ENCODE results near the gene PITRM1.

PITRM1 gene

GRCh38 chr10:3167611-3168330 lies 4.8 kb downstream of the PITRM1 start:
- no peak for DNase-seq (ENCODE audit: low read depth)
- no peak overlapping the region for H3K4me3 ChIP-seq (ENCODE audit: control insufficient read depth, low read depth, low read length)
- no peak for TF ChIP-seq CTCF (IDR thresholded peaks at IDR 0.05; ENCODE audit: control insufficient read depth, insufficient read depth, low read depth, low read length, missing control alignments)

DNA sequence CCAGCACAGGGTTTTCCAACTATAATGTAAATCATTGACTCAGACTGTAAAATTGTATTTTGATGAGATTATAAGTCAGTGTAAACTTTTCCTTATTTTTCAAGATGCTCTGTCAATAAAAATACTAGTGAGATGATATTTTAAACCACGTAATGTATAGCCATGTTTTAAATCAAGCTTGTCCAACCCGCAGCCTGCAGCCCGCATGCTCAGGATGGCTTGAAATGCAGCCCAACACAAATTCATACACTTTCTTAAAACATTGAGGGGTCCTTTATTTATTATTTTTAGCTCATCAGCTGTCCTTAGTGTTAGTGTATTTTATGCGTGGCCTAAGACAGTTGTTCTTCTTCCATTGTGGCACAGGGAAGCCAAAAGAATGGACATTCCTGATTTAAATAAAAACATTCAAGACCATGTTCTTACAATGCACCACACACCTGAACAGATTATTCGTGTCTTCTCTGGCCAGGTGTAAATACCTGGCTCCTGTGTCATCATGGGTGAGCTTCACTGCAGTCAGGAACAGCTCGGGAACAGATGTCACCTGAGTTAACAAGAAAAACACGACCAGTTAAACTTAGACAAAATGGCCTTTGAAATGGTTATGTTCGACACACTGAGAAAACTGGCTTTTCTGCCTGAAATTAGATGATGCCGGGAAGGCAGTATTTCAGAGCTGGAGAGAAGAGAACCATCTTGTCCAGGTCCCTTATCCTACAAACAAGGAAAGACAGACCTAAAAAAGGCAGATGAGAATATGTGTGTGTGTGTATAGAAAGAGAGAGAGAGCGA lies 5.9 kb downstream of the PITRM1 start:
- no peak for DNase-seq (ENCODE audit: low read depth)
- TF ChIP-seq CTCF (IDR thresholded peaks at IDR 0.05; ENCODE audit: control insufficient read depth, insufficient read depth, low read depth, low read length, missing control alignments) = no peak

DNA sequence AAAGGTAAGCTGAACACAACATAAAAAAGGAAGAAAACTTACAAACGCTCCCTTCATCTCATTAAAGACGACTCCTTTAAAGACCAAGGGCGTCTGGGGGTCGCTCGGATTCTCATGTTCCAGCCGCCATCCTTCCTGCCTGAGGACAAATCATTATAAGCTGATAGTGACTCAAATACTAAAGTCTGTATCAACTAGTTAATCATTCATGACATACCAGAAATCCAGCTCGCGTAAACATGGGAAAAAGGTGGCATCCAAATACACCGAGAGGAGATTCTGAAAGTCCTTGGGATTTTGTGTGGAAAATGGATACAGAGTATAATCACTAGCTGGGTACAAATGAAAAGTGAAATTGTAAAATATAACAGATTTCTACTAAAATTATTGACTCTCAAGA lies 7.4 kb downstream of the PITRM1 start:
- no peak for TF ChIP-seq CTCF (IDR thresholded peaks at IDR 0.05; ENCODE audit: control insufficient read depth, insufficient read depth, low read depth, low read length, missing control alignments)
- no peak for DNase-seq (ENCODE audit: low read depth)
- no peak overlapping the region for H3K4me3 ChIP-seq (ENCODE audit: control insufficient read depth, low read depth, low read length)

More for the DNA sequence above, 5.9 kb downstream of the PITRM1 start:
- no peak overlapping the region for H3K4me3 ChIP-seq (ENCODE audit: control insufficient read depth, low read depth, low read length)

DNA sequence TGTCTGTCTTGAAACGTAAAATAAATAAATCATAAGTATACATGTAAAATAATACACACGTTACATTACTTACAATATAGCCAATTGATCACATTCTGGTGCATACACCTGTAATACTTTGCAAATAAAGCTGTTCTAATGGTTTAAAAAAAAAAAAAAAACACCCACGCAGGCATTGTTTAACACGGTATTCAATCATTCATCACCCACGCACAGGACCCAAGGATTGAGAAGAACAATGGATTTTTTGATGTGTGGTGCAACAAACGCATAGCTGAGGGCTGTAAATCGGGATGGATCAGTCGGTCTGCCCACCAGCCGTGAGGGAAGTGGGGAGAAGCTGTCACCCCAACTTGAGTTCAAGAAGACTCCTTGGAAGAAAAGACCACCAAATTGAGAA lies 8.7 kb downstream of the PITRM1 start:
- no peak overlapping the region for H3K4me3 ChIP-seq (ENCODE audit: control insufficient read depth, low read depth, low read length)
- no peak for DNase-seq (ENCODE audit: low read depth)
- no peak for TF ChIP-seq CTCF (IDR thresholded peaks at IDR 0.05; ENCODE audit: control insufficient read depth, insufficient read depth, low read depth, low read length, missing control alignments)

DNA sequence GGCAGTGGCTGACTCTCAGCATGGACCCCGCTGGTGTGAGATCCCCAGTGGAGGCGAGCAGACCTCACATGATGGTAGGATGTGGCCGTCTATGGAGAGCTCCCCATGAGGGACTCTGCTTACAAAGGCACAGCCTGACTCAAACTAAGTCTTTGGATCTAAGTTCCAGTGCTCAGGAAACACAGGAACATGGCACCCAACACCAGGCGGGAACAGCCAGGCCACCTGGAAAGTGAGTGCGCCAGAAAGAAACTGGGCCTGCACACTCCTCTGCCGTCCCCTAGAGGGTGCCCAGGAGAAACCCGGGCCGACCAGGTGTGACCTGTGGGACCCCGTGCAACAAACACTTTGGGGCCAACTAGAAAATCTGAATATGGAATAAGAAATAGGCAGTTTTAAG lies 10.0 kb downstream of the PITRM1 start:
- peak; percentile 32 for TF ChIP-seq CTCF (IDR thresholded peaks at IDR 0.05; ENCODE audit: control insufficient read depth, insufficient read depth, low read depth, low read length, missing control alignments)
- no peak overlapping the region for H3K4me3 ChIP-seq (ENCODE audit: control insufficient read depth, low read depth, low read length)
- DNase-seq (ENCODE audit: low read depth) = no peak

- H3K4me3 ChIP-seq (ENCODE audit: control insufficient read depth, low read depth, low read length) = no peak overlapping the region
- TF ChIP-seq CTCF (IDR thresholded peaks at IDR 0.05; ENCODE audit: control insufficient read depth, insufficient read depth, low read depth, low read length, missing control alignments) = no peak
- DNase-seq (ENCODE audit: low read depth) = no peak
Observed at GRCh38 chr10:3159152-3159551, 13.4 kb downstream of the PITRM1 start.
